WTC11 (cell line): ENCODE data around the gene WWC1.

Source experiments
- CTCF ChIP-seq: fragments of 200-600 bp; IDR thresholded peaks from 2 replicates; pipeline ENCODE4 v1.8.0; 2022; ENCODE audit warnings: antibody characterized with exemption
- ELF4 ChIP-seq: sonication (generic); formaldehyde crosslinking; IDR thresholded peaks from 2 replicates; pipeline ENCODE4 v1.8.1; 2022; ENCODE audit warnings: low read depth, mild to moderate bottlenecking, moderate library complexity, missing genetic modification reagents
- FOXK1 ChIP-seq: sonication (generic); formaldehyde crosslinking; IDR thresholded peaks from 2 replicates; pipeline ENCODE4 v1.8.0; 2022; ENCODE audit warnings: mild to moderate bottlenecking, moderate library complexity, missing genetic modification reagents
- GABPB1 ChIP-seq: sonication (generic); formaldehyde crosslinking; IDR thresholded peaks from 2 replicates; pipeline ENCODE4 v1.8.1; 2023; ENCODE audit warnings: mild to moderate bottlenecking, missing genetic modification reagents
- HMGXB4 ChIP-seq: sonication (generic); formaldehyde crosslinking; IDR thresholded peaks from 2 replicates; pipeline ENCODE4 v1.8.1; 2023; ENCODE audit warnings: mild to moderate bottlenecking, moderate library complexity, missing genetic modification reagents
- IRF2 ChIP-seq: sonication (generic); formaldehyde crosslinking; IDR thresholded peaks from 2 replicates; pipeline ENCODE4 v1.8.0; 2022; ENCODE audit warnings: low read depth, missing genetic modification reagents, borderline replicate concordance
- RELA ChIP-seq: sonication (generic); formaldehyde crosslinking; IDR thresholded peaks from 2 replicates; pipeline ENCODE4 v1.8.1; 2022; ENCODE audit warnings: missing genetic modification reagents, mild to moderate bottlenecking, borderline replicate concordance
- TEAD4 ChIP-seq: sonication (generic); formaldehyde crosslinking; IDR thresholded peaks from 2 replicates; pipeline ENCODE4 v1.8.0; 2022; ENCODE audit warnings: mild to moderate bottlenecking, missing genetic modification reagents
- ZNF121 ChIP-seq: sonication (generic); formaldehyde crosslinking; IDR thresholded peaks from 2 replicates; pipeline ENCODE4 v1.8.0; 2023; ENCODE audit warnings: missing genetic modification reagents
- ZNF232 ChIP-seq: sonication (generic); formaldehyde crosslinking; IDR thresholded peaks from 2 replicates; pipeline ENCODE4 v1.8.0; 2022; ENCODE audit warnings: mild to moderate bottlenecking, missing genetic modification reagents
- TF ChIP-seq, protein P1 (sequence below): sonication (generic); formaldehyde crosslinking; IDR thresholded peaks from 2 replicates; pipeline ENCODE4 v1.8.0; 2022; ENCODE audit warnings: mild to moderate bottlenecking, missing genetic modification reagents
- TF ChIP-seq, protein P2 (sequence below): sonication (generic); formaldehyde crosslinking; IDR thresholded peaks from 2 replicates; pipeline ENCODE4 v1.8.1; 2023; ENCODE audit warnings: mild to moderate bottlenecking, missing genetic modification reagents, moderate library complexity

DNA sequence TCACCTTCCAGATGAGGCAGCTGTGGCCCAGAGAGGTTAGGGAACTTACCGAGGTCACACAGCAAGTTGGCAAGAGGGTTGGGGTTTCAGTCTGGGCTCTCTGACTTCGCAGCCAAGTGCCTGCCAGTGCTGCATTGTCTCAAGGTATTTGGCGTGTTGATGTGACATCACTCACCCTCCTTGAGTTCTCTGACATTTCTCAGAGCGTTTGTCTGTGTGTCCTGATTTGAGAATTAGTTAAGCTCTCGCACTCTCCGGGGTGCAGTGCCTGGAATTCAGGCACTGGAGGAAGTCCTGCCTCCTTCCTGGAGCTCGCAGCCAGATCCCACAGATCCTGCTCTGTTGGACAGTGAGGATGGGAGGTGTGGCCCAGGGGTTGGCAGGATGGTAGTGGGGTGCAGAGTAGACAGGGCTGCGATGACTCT lies 25.7 kb downstream of the WWC1 start:
- TF ChIP-seq ELF4 (CRISPR knock-in tag) (no peak), CTCF (no peak), FOXK1 (CRISPR knock-in tag) (no peak), HMGXB4 (CRISPR knock-in tag) (no peak), IRF2 (CRISPR knock-in tag) (no peak), GABPB1 (CRISPR knock-in tag) (no peak), ZNF232 (CRISPR knock-in tag) (no peak), TEAD4 (CRISPR knock-in tag) (no peak), RELA (no peak), ZNF121 (CRISPR knock-in tag) (peak; percentile 51; the same call in 1 of the 2 replicates)
- TF ChIP-seq, protein P1, sequence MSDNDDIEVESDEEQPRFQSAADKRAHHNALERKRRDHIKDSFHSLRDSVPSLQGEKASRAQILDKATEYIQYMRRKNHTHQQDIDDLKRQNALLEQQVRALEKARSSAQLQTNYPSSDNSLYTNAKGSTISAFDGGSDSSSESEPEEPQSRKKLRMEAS (CRISPR knock-in tag), result no peak
- TF ChIP-seq, protein P2, sequence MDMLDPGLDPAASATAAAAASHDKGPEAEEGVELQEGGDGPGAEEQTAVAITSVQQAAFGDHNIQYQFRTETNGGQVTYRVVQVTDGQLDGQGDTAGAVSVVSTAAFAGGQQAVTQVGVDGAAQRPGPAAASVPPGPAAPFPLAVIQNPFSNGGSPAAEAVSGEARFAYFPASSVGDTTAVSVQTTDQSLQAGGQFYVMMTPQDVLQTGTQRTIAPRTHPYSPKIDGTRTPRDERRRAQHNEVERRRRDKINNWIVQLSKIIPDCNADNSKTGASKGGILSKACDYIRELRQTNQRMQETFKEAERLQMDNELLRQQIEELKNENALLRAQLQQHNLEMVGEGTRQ, result no peak
